Stimulated activated CD4-positive, alpha-beta T cell treated with anti-CD3 and anti-CD28 coated beads, Interleukin-12 subunit alpha, Interleukin-12 subunit beta, amount 100 ng/mL, for 4 hours (primary cell): ENCODE measurements around the gene FGG.

Experiments used
- DNase-seq: peaks from one replicate; pipeline ENCODE4 v3.0.0-alpha.2; 2020

The FGG gene

DNA sequence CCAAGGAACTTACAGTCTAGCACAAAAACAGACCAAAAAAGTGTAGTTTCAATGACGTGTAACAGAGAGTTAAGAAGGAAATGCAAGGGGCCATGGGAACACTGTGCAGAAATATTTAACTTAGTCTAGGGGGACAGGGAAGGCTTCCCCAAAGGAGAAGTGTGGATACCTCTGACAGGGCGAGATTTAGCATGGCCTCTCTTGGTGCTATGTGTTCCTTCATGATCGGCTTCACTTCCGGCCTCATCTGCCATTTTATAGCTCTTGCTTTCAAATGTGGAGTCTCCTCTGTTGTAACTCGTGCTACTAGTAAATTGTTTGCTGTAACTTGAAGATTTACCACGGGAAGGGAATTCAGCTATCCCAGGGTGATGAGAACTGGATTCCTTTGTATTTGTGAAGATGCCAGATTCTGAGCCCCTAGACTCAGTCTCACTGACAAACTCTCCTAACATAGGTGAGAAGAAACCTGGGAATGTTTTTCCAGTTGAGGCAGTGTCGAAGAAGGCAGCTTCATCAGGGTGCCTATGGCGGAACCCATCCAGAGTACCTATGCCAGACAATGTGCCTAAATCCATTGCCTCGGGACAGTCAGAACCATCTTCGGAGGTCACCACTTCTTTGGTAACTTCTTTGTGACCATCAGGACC lies 27.0 kb downstream of the FGG start:
- DNase-seq = no peak

DNA sequence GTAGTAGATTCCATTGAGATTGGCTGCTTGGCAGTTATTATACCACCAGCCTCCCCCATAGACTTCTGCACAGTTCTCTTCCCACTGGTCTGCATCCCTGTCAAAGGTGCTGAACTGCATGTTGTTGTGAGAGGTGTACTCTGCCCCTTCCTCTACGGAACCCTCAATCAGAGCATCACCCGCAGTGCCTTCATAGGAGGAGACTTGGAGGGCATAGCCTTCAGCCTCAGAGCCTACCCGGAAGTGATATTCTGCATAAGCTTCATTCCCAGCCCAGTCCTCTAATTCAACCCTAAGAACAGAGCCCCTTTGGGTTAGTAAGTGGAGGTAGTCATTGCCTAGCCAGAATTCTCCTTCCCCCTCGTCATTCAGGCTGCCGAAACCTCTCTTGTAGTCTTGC lies 28.2 kb downstream of the FGG start:
- DNase-seq = no peak

DNA sequence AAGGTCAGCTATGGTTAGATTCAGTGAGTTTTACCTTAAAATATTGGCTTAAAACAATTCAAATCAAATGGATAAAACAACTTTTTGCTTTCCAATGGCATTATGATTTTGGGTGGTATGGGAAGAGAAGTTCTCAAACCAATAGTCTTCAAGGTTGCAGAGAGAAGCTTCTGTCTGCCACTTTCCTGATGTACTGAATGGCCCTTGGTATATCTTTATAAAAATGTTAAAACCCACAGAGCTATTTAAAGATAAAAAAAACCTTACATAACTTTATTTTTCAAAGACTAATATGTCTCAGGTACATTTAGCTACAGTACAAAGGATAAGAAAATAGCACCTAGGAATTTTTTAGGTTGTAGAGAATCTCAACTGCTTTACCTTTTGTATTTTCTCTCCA lies 28.8 kb downstream of the FGG start:
- DNase-seq = no peak

DNA sequence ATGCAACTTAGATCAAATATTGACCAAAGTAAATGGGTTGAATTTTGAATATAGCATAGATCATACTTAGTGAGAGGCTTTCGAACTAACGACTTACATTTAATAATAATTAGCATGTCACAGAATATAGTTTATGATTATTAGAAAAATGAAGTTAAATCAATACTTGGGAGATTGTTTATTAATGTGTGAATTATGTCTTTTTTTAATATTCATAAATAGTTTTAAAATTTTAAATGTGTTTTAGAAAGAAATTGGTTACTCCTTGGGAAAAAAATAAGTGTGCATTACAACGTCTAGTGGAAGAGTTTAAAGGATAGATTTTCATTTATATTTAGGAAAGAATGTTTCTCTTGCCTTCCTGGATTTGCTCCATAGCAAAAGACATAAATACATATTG lies 29.2 kb downstream of the FGG start:
- DNase-seq = no peak

DNA sequence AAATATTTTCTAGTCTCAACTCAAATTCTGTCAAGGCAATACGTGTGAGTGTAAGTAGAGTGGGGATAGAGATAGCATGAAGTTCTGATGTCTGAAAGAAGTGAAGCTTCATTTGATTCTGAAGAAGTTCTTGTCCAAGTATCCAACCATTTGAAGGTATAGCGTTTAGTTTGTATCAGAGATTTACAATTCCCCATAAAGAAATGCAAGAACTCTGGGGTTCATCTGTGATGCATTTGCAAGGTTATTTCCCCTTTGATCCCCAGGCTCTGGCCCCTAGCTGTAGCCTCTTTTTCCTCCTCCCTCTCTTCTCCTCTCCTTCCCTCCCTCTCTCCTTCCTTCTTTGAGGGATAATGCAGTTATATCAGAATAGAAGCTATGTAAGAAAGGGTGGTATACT lies 29.7 kb downstream of the FGG start:
- DNase-seq = no peak

DNA sequence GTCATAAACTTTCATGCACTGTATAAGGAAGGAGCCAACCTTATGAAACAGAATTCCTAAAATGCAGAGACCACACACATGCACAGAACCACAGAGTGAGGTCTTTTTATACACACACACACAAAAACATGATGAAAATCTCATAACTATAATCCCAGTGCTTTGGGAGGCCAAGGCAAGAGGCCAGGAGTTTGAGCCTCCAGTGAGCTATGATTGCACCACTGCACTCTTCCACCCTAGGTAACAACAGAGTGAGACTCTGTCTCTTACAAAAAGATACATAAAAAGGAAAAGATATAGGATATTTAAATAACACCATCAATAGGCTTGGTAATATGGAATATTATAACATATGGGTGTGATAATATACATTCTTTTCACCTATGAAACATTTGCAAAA lies 32.5 kb downstream of the FGG start:
- no peak for DNase-seq

DNA sequence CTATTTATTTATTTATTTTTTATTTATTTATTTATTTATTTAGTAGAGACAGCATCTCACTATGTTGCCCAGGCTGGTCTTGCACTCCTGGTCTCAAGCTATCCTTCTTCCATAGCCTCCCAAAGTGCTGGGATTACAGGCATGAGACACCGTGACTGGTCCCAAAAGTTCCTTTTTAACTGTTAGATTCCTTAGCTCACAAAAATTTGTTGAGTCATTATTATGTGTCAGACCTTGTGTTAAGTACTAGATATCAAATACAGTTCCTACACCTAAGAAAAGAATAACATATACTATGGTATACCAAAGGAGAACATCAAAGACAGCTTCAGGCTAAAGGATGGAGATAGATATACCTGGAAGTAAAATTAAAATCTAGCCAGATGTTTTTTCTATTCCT lies 33.5 kb downstream of the FGG start:
- no peak for DNase-seq

DNA sequence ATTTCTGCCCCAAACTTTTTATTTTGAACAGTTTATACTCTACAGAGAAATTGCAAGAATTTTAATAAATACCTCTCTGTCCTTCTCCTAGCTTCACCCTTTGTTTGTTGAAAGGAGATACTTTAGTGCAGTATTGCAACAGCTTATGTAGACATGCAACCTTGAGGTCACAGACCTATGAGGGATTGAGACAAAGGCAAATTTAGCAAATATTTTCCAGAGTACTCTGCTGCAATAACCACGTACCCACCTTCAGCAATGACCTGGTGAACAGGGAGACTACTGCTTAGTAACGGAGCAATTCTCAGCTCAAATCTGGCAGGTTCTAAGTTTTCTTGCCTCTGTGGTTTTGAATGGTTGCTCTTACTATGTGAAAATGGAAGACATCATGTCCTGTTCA lies 35.1 kb downstream of the FGG start:
- DNase-seq = no peak

DNA sequence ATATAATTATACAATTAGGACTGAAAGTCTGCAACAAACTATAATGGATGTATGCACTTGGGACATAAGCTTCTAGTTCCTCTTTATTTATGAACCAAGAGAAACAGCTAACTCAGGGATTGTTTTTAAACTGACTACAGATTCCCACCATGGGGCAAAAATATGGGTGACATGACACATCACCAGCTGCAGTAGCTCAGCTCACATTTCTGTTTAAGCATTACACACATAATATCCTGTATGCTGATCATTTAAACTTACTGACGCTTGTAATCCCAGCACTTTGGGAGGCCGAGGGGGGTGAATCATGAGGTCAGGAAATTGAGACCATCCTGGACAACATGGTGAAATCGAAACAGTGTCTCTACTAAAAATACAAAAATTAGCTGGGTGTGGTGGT lies 38.1 kb downstream of the FGG start:
- DNase-seq = no peak

DNA sequence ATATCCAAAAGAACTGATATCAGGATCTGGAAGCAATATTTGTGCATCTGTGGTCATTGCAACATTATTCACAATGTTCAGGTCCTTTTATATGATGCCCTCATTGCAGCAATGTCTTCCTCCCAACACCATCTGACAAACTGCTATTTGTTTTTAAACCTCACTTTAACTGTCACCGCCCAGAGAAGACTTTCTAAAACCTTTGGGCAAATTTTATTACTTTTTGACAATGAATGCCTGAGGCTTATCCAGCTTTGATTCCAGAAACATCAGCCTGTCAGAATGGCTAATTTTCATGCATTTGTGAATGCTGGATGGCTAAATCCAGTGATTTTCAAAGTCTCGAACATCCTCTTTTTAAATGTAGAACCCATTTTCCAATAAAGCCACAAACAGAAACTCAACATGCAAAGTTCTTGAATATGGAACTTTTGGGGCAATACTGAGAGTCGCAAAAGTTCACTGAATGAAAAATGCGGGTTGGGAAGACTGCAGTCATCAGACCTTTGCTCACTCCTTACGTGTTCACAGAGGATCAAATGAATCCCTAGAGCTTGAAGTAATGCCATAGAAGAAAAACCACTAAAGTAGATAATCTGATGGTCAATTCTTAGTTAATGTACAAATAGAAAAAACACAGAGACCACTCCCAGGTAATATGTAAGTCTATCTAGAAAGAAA lies 39.1 kb downstream of the FGG start:
- no peak for DNase-seq

DNA sequence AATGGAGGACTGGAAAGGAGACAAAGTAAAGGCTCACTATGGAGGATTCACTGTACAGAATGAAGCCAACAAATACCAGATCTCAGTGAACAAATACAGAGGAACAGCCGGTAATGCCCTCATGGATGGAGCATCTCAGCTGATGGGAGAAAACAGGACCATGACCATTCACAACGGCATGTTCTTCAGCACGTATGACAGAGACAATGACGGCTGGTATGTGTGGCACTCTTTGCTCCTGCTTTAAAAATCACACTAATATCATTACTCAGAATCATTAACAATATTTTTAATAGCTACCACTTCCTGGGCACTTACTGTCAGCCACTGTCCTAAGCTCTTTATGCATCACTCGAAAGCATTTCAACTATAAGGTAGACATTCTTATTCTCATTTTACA lies 42.9 kb downstream of the FGG start:
- no peak for DNase-seq

DNA sequence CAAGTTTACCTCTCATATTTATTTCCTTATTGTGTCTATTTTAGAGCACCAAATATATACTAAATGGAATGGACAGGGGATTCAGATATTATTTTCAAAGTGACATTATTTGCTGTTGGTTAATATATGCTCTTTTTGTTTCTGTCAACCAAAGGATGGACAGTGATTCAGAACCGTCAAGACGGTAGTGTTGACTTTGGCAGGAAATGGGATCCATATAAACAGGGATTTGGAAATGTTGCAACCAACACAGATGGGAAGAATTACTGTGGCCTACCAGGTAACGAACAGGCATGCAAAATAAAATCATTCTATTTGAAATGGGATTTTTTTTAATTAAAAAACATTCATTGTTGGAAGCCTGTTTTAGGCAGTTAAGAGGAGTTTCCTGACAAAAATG lies 43.4 kb downstream of the FGG start:
- DNase-seq = no peak

DNA sequence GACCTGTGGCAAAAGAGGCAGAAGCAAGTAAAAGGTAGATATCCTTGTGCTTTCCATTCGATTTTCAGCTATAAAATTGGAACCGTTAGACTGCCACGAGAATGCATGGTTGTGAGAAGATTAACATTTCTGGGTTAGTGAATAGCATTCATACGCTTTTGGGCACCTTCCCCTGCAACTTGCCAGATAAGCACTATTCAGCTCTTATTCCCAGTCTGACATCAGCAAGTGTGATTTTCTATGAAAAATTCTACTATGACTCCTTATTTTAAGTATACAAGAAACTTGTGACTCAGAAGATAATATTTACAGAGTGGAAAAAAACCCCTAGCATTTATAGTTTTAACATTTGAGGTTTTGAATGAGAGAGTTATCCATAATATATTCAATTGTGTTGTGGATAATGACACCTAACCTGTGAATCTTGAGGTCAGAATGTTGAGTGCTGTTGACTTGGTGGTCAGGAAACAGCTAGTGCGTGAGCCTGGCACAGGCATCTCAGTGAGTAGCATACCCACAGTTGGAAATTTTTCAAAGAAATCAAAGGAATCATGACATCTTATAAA lies 45.7 kb downstream of the FGG start:
- DNase-seq = no peak

DNA sequence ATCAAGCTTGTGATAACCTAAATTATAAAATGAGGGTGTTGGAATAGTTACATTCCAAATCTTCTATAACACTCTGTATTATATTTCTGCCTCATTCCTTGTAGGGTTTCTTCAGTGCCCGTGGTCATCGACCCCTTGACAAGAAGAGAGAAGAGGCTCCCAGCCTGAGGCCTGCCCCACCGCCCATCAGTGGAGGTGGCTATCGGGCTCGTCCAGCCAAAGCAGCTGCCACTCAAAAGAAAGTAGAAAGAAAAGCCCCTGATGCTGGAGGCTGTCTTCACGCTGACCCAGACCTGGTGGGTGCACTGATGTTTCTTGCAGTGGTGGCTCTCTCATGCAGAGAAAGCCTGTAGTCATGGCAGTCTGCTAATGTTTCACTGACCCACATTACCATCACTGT lies 46.8 kb downstream of the FGG start:
- DNase-seq = no peak

DNA sequence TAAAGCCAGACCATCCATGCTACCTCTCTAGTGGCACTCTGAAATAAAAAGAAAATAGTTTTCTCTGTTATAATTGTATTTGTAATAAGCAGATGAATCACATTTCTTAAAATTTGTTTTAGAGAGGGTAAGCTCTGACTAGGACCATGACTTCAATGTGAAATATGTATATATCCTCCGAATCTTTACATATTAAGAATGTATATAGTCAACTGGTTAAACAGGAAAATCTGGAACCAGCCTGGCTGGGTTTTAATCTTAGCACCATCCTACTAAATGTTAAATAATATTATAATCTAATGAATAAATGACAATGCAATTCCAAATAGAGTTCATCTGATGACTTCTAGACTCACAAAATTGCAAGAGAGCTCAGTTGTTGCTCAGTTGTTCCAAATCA lies 48.1 kb downstream of the FGG start:
- no peak for DNase-seq

DNA sequence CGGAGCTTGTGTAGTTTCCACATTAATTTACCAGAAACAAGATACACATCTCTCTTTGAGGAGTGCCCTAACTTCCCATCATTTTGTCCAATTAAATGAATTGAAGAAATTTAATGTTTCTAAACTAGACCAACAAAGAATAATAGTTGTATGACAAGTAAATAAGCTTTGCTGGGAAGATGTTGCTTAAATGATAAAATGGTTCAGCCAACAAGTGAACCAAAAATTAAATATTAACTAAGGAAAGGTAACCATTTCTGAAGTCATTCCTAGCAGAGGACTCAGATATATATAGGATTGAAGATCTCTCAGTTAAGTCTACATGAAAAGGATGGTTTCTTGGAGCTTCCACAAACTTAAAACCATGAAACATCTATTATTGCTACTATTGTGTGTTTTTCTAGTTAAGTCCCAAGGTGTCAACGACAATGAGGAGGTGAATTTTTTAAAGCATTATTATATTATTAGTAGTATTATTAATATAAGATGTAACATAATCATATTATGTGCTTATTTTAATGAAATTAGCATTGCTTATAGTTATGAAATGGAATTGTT lies 49.7 kb downstream of the FGG start, which contains the start of gene FGB:
Gene FGB, plus strand, starts transcription at position 315 of the 558 bp plus-strand sequence. Its CDS starts 8 bp downstream, at position 323.
- no peak for DNase-seq

DNA sequence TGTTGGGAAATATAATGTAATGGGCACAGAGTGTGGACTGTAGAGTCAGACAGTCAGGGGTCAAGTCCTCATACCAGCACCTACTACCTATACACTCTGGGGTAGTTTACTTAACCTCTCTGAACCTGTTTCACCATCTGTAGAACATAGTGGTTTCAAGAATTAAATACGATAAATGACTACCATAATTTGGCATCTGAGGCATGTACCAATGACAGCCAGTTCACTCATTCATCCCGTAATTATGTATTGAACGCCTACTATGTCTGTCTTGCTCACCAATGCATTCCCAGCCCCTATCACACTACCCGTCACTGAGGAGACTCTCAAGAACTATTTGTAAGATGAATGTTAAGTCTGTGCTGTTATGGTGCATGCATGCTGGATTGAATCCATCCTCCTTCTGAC lies 51.6 kb downstream of the FGG start:
- DNase-seq = no peak

DNA sequence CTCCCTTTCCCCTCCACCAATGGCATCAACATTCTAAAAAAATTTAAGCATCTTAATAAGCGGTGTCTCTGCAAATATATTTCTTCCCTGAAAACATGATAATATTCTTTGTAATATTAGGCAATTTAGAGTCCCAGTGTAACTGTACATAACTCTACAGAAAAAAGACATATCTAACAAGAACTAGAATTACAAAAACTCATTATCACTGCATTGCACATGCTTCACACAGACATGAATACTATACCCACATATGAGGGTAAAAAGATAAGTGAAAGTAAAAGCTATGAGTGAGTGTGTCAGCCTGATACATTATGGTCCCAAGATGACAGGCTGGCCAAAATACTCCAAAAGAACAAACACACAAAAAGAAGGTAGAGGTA lies 52.0 kb downstream of the FGG start:
- no peak for DNase-seq

DNA sequence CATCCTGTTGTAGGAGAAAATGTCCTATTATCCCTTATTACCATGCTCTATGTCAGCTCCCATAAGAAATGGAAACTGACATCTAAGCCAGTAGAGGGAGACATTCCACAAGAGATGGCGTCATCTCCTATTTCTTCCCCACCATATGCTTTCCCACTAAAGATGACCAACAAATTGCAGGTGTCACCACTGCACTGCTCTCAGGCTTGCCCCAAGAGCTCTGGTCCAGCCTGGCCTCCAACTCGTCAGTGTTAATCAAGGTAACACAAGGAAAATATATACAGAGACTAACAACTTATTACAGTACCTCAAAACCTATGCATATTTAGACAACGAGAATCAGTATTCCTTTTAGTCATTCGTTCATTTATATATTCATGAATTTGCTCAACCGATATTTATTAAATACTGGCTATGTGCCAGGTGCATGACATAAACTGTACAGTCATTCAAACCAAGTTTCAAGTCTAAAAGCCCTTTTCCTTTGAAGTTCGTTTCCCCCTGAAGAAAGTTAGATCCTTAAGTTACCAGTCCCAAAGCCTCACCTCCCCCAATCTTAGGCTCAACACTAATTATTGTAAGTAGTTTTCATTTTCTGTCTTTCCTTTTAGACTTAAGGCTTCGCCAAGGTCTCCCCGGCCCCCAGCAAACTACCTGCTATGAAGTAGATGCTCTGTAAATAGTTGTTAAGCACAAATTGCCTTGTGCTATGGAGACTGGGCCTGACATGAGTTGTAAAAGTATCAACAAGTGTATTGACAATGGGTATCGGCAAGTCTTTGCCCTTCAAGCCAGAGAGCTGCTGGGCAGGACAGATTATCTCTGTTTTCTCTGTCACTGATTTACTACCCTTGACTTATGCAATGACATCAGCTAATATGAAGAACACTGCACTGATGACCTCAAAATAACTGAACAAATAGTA lies 52.7 kb downstream of the FGG start:
- no peak for DNase-seq

DNA sequence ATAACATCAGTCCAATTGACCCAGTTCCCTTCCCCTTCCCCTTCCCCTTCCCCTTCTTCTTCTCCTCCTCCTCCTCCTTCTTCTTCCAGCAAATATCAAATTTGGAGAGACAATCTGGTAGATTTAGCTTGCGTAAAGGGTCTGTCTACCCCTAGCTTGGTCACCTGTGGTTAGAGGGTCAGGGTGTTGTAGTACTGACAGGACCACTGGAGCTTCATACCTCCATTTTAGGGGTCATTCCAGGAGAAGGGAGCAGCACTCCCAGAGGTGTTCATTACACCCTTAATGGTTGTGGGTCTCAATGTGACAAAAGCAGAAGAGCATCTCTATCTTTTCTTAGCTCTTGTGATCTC lies 53.3 kb downstream of the FGG start:
- no peak for DNase-seq
